GM19193 (cell line): ENCODE data around the gene CNP.

Experiments
- POLR2A ChIP-seq: IDR thresholded peaks from 4 replicates; pipeline ENCODE4 v1.6.1; 2011; ENCODE audit not compliant: insufficient read depth, insufficient read length; ENCODE audit errors: extremely low read depth

CNP gene

GRCh38 chr17:41975099-41976083, 8.8 kb downstream of the CNP start:
- TF ChIP-seq POLR2A, result no peak

GRCh38 chr17:41976142-41976768, 9.7 kb downstream of the CNP start:
- TF ChIP-seq POLR2A, result no peak

GRCh38 chr17:41977991-41978390, 11.4 kb downstream of the CNP start:
- no peak for TF ChIP-seq POLR2A

GRCh38 chr17:41982026-41982760, 15.6 kb downstream of the CNP start:
- no peak for TF ChIP-seq POLR2A

GRCh38 chr17:41984454-41984853, 17.9 kb downstream of the CNP start:
- TF ChIP-seq POLR2A, result no peak

- TF ChIP-seq POLR2A, result no peak
Observed at GRCh38 chr17:41985919-41986318, 19.3 kb downstream of the CNP start.

GRCh38 chr17:41986634-41987033, 20.0 kb downstream of the CNP start:
- no peak for TF ChIP-seq POLR2A

GRCh38 chr17:41987642-41988041, 21.0 kb downstream of the CNP start:
- no peak for TF ChIP-seq POLR2A

GRCh38 chr17:41988418-41988817, 21.8 kb downstream of the CNP start:
- no peak for TF ChIP-seq POLR2A

- TF ChIP-seq POLR2A, result no peak
Observed at GRCh38 chr17:41989702-41990419, 23.3 kb downstream of the CNP start.

- TF ChIP-seq POLR2A, result no peak
Observed at GRCh38 chr17:41992576-41992975, 26.0 kb downstream of the CNP start.

- TF ChIP-seq POLR2A, result no peak
Observed at GRCh38 chr17:41996855-41997164, 30.2 kb downstream of the CNP start.

GRCh38 chr17:41998497-41998896, 31.9 kb downstream of the CNP start:
- no peak for TF ChIP-seq POLR2A

- no peak for TF ChIP-seq POLR2A
Observed at GRCh38 chr17:42000413-42001133, 34.0 kb downstream of the CNP start.
